ENCODE measurements around the gene LCE1D. TPM values are rescaled to one million over a fixed set of nuclear protein-coding genes. Genes with fewer than 3 reads are reported as not detected.

LCE1D gene
- total and polyA plus RNA-seq, 2 of the 13 experiments (the other 11 are each of a cell fraction or from before 2014, with no cell fraction given), result not detected

DNA sequence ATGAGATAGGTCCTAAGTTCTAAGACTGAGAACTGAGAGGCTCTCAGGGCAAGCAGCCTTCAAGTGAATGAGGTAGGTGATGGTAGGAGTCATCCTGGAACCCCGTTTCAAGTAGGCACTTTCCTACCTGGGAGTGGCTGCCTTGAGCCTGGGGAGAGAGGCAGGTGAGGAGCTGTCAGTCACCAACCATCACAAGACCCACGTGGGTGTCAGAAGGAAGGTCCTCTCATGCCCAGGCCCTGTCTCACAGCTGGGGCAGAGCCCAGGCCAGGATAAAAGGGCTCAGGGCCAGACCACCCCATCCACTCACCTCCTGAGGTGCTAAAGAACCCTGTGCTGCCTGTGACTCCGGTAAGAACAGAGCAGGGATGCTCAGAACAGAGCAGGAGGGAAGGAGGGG is at the start of gene LCE1D (continued):
- no peak for TF ChIP-seq ZNF570 (CRISPR knock-in tag; IDR thresholded peaks at IDR 0.05; ENCODE audit: borderline replicate concordance)

GRCh38 chr1:152747831-152748230 is 48.7 kb upstream of the LCE1D start:
- Histone ChIP-seq H3K27ac (ENCODE audit: extremely low read length, insufficient read depth, low read length) (no peak overlapping the region), H3K9me3 (ENCODE audit: low read length) (no peaks in the 10 kb centered on the region), H3K36me3 (replicated peaks in 1 of 2; ENCODE audit: control insufficient read depth in 1 of 2, insufficient read depth in 2 of 2, low read length in 2 of 2) (no peaks in the 10 kb centered on the region), H3K9ac (ENCODE audit: insufficient read depth, low read depth, low read length) (no peak overlapping the region), H3K27me3 (ENCODE audit: control insufficient read depth in 1 of 2, insufficient read depth in 2 of 2, low read length in 2 of 2) (no peaks in the 10 kb centered on the region), H3K4me3 (replicated peaks in 1 of 3; ENCODE audit: insufficient read depth in 1 of 3, low read depth in 2 of 3, low read length in 3 of 3) (no peak overlapping the region), H2AFZ (ENCODE audit: low read length) (no peak overlapping the region), H3K4me1 (ENCODE audit: insufficient read depth, low read length) (peaks cover 19% of the 10 kb centered on the region), H3K4me2 (ENCODE audit: low read depth, low read length) (no peak overlapping the region), H3K79me2 (ENCODE audit: insufficient read depth, low read length) (no peaks in the 10 kb centered on the region), H4K20me1 (ENCODE audit: insufficient read depth, low read length) (no peaks in the 10 kb centered on the region)
- TF ChIP-seq GPN1 (CRISPR knock-in tag; IDR thresholded peaks at IDR 0.05; ENCODE audit: borderline replicate concordance), result no peak
- ATAC-seq (no peak), FAIRE-seq (no peak), DNase-seq (ENCODE audit: low spot score) (no peak)
- no TSS peak for BruUV-seq (replicated peaks)
- 0% methylated on average over 1 of the region's 1 CpG for WGBS (ENCODE audit: low lambda C conversion rate)
- ChIA-PET CTCF (ENCODE audit: low intra/inter-chr PET ratio, low total read pairs) (no interaction called here), POLR2A (no interaction called here)
- intact Hi-C loops (cut with micrococcal nuclease; ENCODE audit: unreplicated experiment), result no loop called here
- in situ Hi-C loops (cut with HindIII; ENCODE audit: extremely low pct_ligation_motif_present, low pct_unique_long_range_greater_than_20kb), result no loop called here

DNA sequence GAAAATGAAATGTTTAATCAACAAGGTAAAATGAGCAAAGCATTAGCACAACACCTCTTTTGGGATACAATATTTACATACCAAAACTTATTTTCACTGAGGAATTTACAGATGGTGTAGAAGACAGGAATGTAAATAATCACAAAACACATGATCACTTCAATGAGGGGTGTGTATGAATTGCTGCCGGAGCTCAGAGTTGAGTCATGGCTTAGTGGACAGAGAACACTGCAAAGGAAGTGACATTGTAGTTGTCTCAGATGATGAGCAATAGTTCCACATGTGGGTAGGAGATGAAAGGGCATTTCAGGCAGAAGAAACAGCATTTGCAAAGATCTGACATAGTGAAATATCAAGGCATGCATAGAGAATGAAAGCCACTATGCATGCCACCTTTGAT is 44.3 kb upstream of the LCE1D start:
- 0% methylated on average over 1 of the region's 1 CpG for WGBS (ENCODE audit: low lambda C conversion rate)
- DNase-seq (ENCODE audit: low spot score) (peak; percentile 13), FAIRE-seq (no peak), ATAC-seq (no peak)
- H4K20me1 ChIP-seq (ENCODE audit: insufficient read depth, low read length), result no peaks in the 10 kb centered on the region
- intact Hi-C loops (cut with micrococcal nuclease; ENCODE audit: unreplicated experiment) (no loop called here), in situ Hi-C loops (cut with HindIII; ENCODE audit: extremely low pct_ligation_motif_present, low pct_unique_long_range_greater_than_20kb) (no loop called here)
- H3K79me2 ChIP-seq (ENCODE audit: insufficient read depth, low read length), result no peaks in the 10 kb centered on the region
- H3K36me3 ChIP-seq (replicated peaks in 1 of 2; ENCODE audit: control insufficient read depth in 1 of 2, insufficient read depth in 2 of 2, low read length in 2 of 2), result no peaks in the 10 kb centered on the region
- H3K9ac ChIP-seq (ENCODE audit: insufficient read depth, low read depth, low read length), result no peak overlapping the region
- no peak overlapping the region for H3K4me2 ChIP-seq (ENCODE audit: low read depth, low read length)
- H3K4me3 ChIP-seq (replicated peaks in 1 of 3; ENCODE audit: insufficient read depth in 1 of 3, low read depth in 2 of 3, low read length in 3 of 3), result no peak overlapping the region
- no peaks in the 10 kb centered on the region for H3K4me1 ChIP-seq (ENCODE audit: insufficient read depth, low read length)
- no peak overlapping the region for H2AFZ ChIP-seq (ENCODE audit: low read length)
- CTCF ChIA-PET (ENCODE audit: low intra/inter-chr PET ratio, low total read pairs), result no interaction called here
- no peaks in the 10 kb centered on the region for H3K9me3 ChIP-seq (ENCODE audit: low read length)
- POLR2A ChIA-PET, result no interaction called here
- no TSS peak for BruUV-seq (replicated peaks)
- no peak overlapping the region for H3K27ac ChIP-seq (ENCODE audit: extremely low read length, insufficient read depth, low read length)
- H3K27me3 ChIP-seq (ENCODE audit: control insufficient read depth in 1 of 2, insufficient read depth in 2 of 2, low read length in 2 of 2), result no peaks in the 10 kb centered on the region
- TF ChIP-seq THAP11 (CRISPR knock-in tag; IDR thresholded peaks at IDR 0.05), result no peak
- TF ChIP-seq, protein P1, sequence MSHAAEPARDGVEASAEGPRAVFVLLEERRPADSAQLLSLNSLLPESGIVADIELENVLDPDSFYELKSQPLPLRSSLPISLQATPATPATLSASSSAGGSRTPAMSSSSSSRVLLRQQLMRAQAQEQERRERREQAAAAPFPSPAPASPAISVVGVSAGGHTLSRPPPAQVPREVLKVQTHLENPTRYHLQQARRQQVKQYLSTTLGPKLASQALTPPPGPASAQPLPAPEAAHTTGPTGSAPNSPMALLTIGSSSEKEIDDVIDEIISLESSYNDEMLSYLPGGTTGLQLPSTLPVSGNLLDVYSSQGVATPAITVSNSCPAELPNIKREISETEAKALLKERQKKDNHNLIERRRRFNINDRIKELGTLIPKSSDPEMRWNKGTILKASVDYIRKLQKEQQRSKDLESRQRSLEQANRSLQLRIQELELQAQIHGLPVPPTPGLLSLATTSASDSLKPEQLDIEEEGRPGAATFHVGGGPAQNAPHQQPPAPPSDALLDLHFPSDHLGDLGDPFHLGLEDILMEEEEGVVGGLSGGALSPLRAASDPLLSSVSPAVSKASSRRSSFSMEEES (CRISPR knock-in tag; IDR thresholded peaks at IDR 0.05), result 0 out of 2 replicates have a peak, but pooled peaks have one; percentile 19
- TF ChIP-seq ELF3 (CRISPR knock-in tag; IDR thresholded peaks at IDR 0.05), result no peak
- no peak for TF ChIP-seq ZNF75D (CRISPR knock-in tag; IDR thresholded peaks at IDR 0.05; ENCODE audit: borderline replicate concordance)
- TF ChIP-seq PAX8 (CRISPR knock-in tag; IDR thresholded peaks at IDR 0.05; ENCODE audit: borderline replicate concordance), result no peak
- TF ChIP-seq ZNF263 (CRISPR knock-in tag; IDR thresholded peaks at IDR 0.05), result no peak
- TF ChIP-seq ZNF720 (CRISPR knock-in tag; IDR thresholded peaks at IDR 0.05), result no peak
- no peak for TF ChIP-seq E2F1 (CRISPR knock-in tag; IDR thresholded peaks at IDR 0.05)
- peak; percentile 51; the same call in 1 of the 2 replicates for TF ChIP-seq FOSL2 (CRISPR knock-in tag; IDR thresholded peaks at IDR 0.05)
- TF ChIP-seq NCOA2 (CRISPR knock-in tag; IDR thresholded peaks at IDR 0.05), result no peak
- no peak for TF ChIP-seq IRX3 (CRISPR knock-in tag; IDR thresholded peaks at IDR 0.05; ENCODE audit: borderline replicate concordance, low read depth)
- TF ChIP-seq RBM39 (IDR thresholded peaks at IDR 0.05; ENCODE audit: low read depth, low read length, poor library complexity, severe bottlenecking), result no peak
- no peak for TF ChIP-seq ZFP36L2 (CRISPR knock-in tag; IDR thresholded peaks at IDR 0.05)
- no peak for TF ChIP-seq ZNF768 (CRISPR knock-in tag; IDR thresholded peaks at IDR 0.05)

Data from HepG2 (cell line).